KMS-11 (cell line): ENCODE data around the gene HACD4.

Experiments
- H2AFZ ChIP-seq: fragments of 200-600 bp; sonication (generic); 2 replicates; pipeline ENCODE4 v1.6.1; 2016; ENCODE audit warnings: antibody characterized with exemption, mixed run types, low read depth
- H3K27ac ChIP-seq: fragments of 200-600 bp; sonication (generic); 2 replicates; pipeline ENCODE4 v1.6.1; 2016; ENCODE audit warnings: mild to moderate bottlenecking, mixed run types
- H3K27me3 ChIP-seq: fragments of 200-600 bp; sonication (generic); 2 replicates; pipeline ENCODE4 v1.6.1; 2017; ENCODE audit warnings: mild to moderate bottlenecking, low read depth, mixed run types, moderate library complexity; ENCODE audit not compliant: insufficient read depth
- H3K36me3 ChIP-seq: fragments of 200-600 bp; sonication (generic); 2 replicates; pipeline ENCODE4 v1.6.1; 2017; ENCODE audit warnings: mild to moderate bottlenecking, mixed run types; ENCODE audit not compliant: insufficient read depth
- H3K4me1 ChIP-seq: fragments of 200-600 bp; sonication (generic); 2 replicates; pipeline ENCODE4 v1.6.1; 2016; ENCODE audit warnings: mild to moderate bottlenecking, low read depth, mixed run types; ENCODE audit not compliant: poor library complexity, severe bottlenecking
- H3K4me2 ChIP-seq: fragments of 200-600 bp; sonication (generic); 2 replicates; pipeline ENCODE4 v1.7.0; 2016; ENCODE audit warnings: mild to moderate bottlenecking, mixed run types
- H3K4me3 ChIP-seq: fragments of 200-600 bp; sonication (generic); IDR thresholded peaks from 2 replicates; pipeline ENCODE4 v1.6.1; 2017; ENCODE audit warnings: low read depth, low read length, mixed read lengths; ENCODE audit not compliant: insufficient read depth
- H3K79me2 ChIP-seq: fragments of 200-600 bp; sonication (generic); 2 replicates; pipeline ENCODE4 v1.6.1; 2016; ENCODE audit warnings: low read depth, mixed run types; ENCODE audit not compliant: insufficient read depth
- H3K9ac ChIP-seq: fragments of 200-600 bp; sonication (generic); 2 replicates; pipeline ENCODE4 v1.6.1; 2016; ENCODE audit warnings: mild to moderate bottlenecking, mixed run types
- H4K20me1 ChIP-seq: fragments of 200-600 bp; sonication (generic); 2 replicates; pipeline ENCODE4 v1.6.1; 2016; ENCODE audit warnings: mild to moderate bottlenecking, mixed run types; ENCODE audit not compliant: insufficient read depth
- CTCF ChIP-seq: fragments of 200-600 bp; sonication (generic); conservative IDR thresholded peaks from 2 replicates; pipeline ENCODE4 v1.6.1; 2017; ENCODE audit warnings: low read depth, mild to moderate bottlenecking, antibody characterized with exemption, low read length, moderate library complexity, mixed read lengths

The HACD4 gene

DNA sequence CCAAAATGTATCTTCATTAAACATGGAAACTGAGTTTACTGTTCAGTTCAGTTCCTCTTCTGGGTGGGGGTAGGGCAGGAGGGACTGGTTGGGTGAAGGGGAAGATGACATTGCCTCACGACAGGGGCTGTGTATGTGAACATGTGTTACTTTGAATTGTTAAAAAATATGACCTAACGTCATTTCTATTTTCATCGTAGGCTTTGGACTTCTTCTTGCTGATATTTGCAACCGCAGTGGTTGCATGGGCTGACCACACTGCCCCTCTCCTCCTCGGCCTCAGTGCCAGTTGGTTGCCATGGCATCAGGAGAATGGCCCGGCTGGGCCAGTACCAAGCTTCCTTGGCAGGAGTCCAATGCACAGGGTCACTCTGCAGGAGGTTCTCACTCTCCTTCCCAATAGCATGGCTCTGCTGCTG lies 41.5 kb downstream of the HACD4 start:
- Histone ChIP-seq H3K4me3 (no peak overlapping the region), H3K9ac (no peak overlapping the region), H3K27ac (no peak overlapping the region), H3K79me2 (no peaks in the 10 kb centered on the region), H3K4me1 (no peaks in the 10 kb centered on the region), H2AFZ (no peak overlapping the region), H3K27me3 (no peaks in the 10 kb centered on the region), H3K36me3 (no peaks in the 10 kb centered on the region), H3K4me2 (no peak overlapping the region), H4K20me1 (no peaks in the 10 kb centered on the region)
- no peak for TF ChIP-seq CTCF

- Histone ChIP-seq H4K20me1 (no peaks in the 10 kb centered on the region), H3K27me3 (no peaks in the 10 kb centered on the region), H3K79me2 (no peaks in the 10 kb centered on the region), H3K9ac (no peak overlapping the region), H3K4me1 (no peaks in the 10 kb centered on the region), H2AFZ (no peak overlapping the region), H3K27ac (no peak overlapping the region), H3K36me3 (no peaks in the 10 kb centered on the region), H3K4me3 (no peak overlapping the region), H3K4me2 (no peak overlapping the region)
- no peak for TF ChIP-seq CTCF
Observed at GRCh38 chr9:20988671-20989315, 42.6 kb downstream of the HACD4 start.

- Histone ChIP-seq H3K9ac (no peak overlapping the region), H4K20me1 (no peaks in the 10 kb centered on the region), H3K4me3 (no peak overlapping the region), H2AFZ (no peak overlapping the region), H3K36me3 (no peaks in the 10 kb centered on the region), H3K27me3 (no peaks in the 10 kb centered on the region), H3K79me2 (no peaks in the 10 kb centered on the region), H3K4me1 (no peaks in the 10 kb centered on the region), H3K27ac (no peak overlapping the region), H3K4me2 (no peak overlapping the region)
- no peak for TF ChIP-seq CTCF
Observed at GRCh38 chr9:20988061-20988460, 43.4 kb downstream of the HACD4 start.

GRCh38 chr9:20987521-20987920 lies 43.9 kb downstream of the HACD4 start:
- no peak overlapping the region for H2AFZ ChIP-seq

More at GRCh38 chr9:20987521-20987920, 43.9 kb downstream of the HACD4 start:
- H3K79me2 ChIP-seq: no peaks in the 10 kb centered on the region
- no peak for TF ChIP-seq CTCF
- no peak overlapping the region for H3K9ac ChIP-seq
- no peaks in the 10 kb centered on the region for H3K4me1 ChIP-seq
- H4K20me1 ChIP-seq: no peaks in the 10 kb centered on the region
- no peaks in the 10 kb centered on the region for H3K36me3 ChIP-seq
- no peak overlapping the region for H3K27ac ChIP-seq
- no peaks in the 10 kb centered on the region for H3K27me3 ChIP-seq
- H3K4me2 ChIP-seq: no peak overlapping the region
- no peak overlapping the region for H3K4me3 ChIP-seq
